KOPT-K1 (cell line): Measurements from ENCODE around the gene GALNT2.

Experiments used
- H3K27ac ChIP-seq: fragments of 200-600 bp; sonication (generic); 2 replicates; pipeline ENCODE4 v1.5.1; 2016; ENCODE audit warnings: antibody characterized with exemption, mild to moderate bottlenecking, low read depth, low read length; ENCODE audit not compliant: poor library complexity, severe bottlenecking
- H3K36me3 ChIP-seq: fragments of 200-600 bp; sonication (generic); 2 replicates; pipeline ENCODE4 v1.5.1; 2017; ENCODE audit warnings: antibody characterized with exemption, mild to moderate bottlenecking, low read length, moderate library complexity; ENCODE audit not compliant: insufficient read depth
- H3K9me3 ChIP-seq: fragments of 200-600 bp; sonication (generic); 2 replicates; pipeline ENCODE4 v1.5.1; 2017; ENCODE audit warnings: antibody characterized with exemption, low read length, mild to moderate bottlenecking; ENCODE audit not compliant: insufficient read depth, poor library complexity, severe bottlenecking

GALNT2 gene

GRCh38 chr1:230248889-230249270 lies 181.8 kb downstream of the GALNT2 start:
- Histone ChIP-seq H3K36me3 (peaks cover 98% of the 10 kb centered on the region), H3K9me3 (no peaks in the 10 kb centered on the region), H3K27ac (peak overlapping the region; percentile 86)

- Histone ChIP-seq H3K9me3 (no peaks in the 10 kb centered on the region), H3K36me3 (peaks cover 98% of the 10 kb centered on the region), H3K27ac (peak overlapping the region; percentile 86)
Measured at GRCh38 chr1:230249695-230250480, 182.8 kb downstream of the GALNT2 start.

GRCh38 chr1:230250666-230251065 lies 183.6 kb downstream of the GALNT2 start:
- Histone ChIP-seq H3K27ac (peak overlapping the region; percentile 86), H3K36me3 (peaks cover 98% of the 10 kb centered on the region), H3K9me3 (no peaks in the 10 kb centered on the region)

GRCh38 chr1:230251644-230252191 lies 184.7 kb downstream of the GALNT2 start:
- H3K36me3 ChIP-seq = peaks cover 98% of the 10 kb centered on the region
- peak overlapping the region; percentile 86 for H3K27ac ChIP-seq
- no peaks in the 10 kb centered on the region for H3K9me3 ChIP-seq

- peaks cover 100% of the 10 kb centered on the region for H3K36me3 ChIP-seq
- no peak overlapping the region for H3K27ac ChIP-seq
- H3K9me3 ChIP-seq = no peaks in the 10 kb centered on the region
Measured at GRCh38 chr1:230253150-230253549, 186.1 kb downstream of the GALNT2 start.

GRCh38 chr1:230254265-230254664 lies 187.2 kb downstream of the GALNT2 start:
- Histone ChIP-seq H3K9me3 (no peaks in the 10 kb centered on the region), H3K27ac (no peak overlapping the region), H3K36me3 (peaks cover 100% of the 10 kb centered on the region)

GRCh38 chr1:230255116-230255515 lies 188.1 kb downstream of the GALNT2 start:
- H3K9me3 ChIP-seq = no peaks in the 10 kb centered on the region
- H3K27ac ChIP-seq = no peak overlapping the region
- peaks cover 98% of the 10 kb centered on the region for H3K36me3 ChIP-seq

GRCh38 chr1:230255991-230256390 lies 189.0 kb downstream of the GALNT2 start:
- Histone ChIP-seq H3K9me3 (no peaks in the 10 kb centered on the region), H3K27ac (no peak overlapping the region), H3K36me3 (peaks cover 89% of the 10 kb centered on the region)

- peaks cover 89% of the 10 kb centered on the region for H3K36me3 ChIP-seq
- H3K9me3 ChIP-seq = no peaks in the 10 kb centered on the region
- no peak overlapping the region for H3K27ac ChIP-seq
Measured at GRCh38 chr1:230256896-230257295, 189.9 kb downstream of the GALNT2 start.

GRCh38 chr1:230259621-230260020 lies 192.6 kb downstream of the GALNT2 start:
- Histone ChIP-seq H3K36me3 (peaks cover 89% of the 10 kb centered on the region), H3K9me3 (no peaks in the 10 kb centered on the region), H3K27ac (no peak overlapping the region)

- Histone ChIP-seq H3K36me3 (peaks cover 89% of the 10 kb centered on the region), H3K27ac (no peak overlapping the region), H3K9me3 (no peaks in the 10 kb centered on the region)
Measured at GRCh38 chr1:230260831-230261230, 193.8 kb downstream of the GALNT2 start.

- Histone ChIP-seq H3K36me3 (peaks cover 89% of the 10 kb centered on the region), H3K27ac (peak overlapping the region; percentile 86), H3K9me3 (no peaks in the 10 kb centered on the region)
Measured at GRCh38 chr1:230261928-230262650, 195.1 kb downstream of the GALNT2 start.

GRCh38 chr1:230262867-230263567 lies 196.0 kb downstream of the GALNT2 start:
- Histone ChIP-seq H3K9me3 (no peaks in the 10 kb centered on the region), H3K36me3 (peaks cover 89% of the 10 kb centered on the region), H3K27ac (peak overlapping the region; percentile 86)

- H3K9me3 ChIP-seq = no peaks in the 10 kb centered on the region
- peaks cover 89% of the 10 kb centered on the region for H3K36me3 ChIP-seq
- peak overlapping the region; percentile 86 for H3K27ac ChIP-seq
Measured at GRCh38 chr1:230263568-230264195, 196.6 kb downstream of the GALNT2 start.
